Esophagus muscularis mucosa (tissue), 4 donors: ENCODE data around the gene DEDD2. TPM values are rescaled to one million over a fixed set of nuclear protein-coding genes. Genes with fewer than 3 reads are reported as not detected.

ENCODE experiments used
- DNase-seq: peaks from one replicate; pipeline ENCODE4 v3.0.0-alpha.2; 2017; ENCODE audit errors: extremely low spot score
- H3K27ac ChIP-seq, 4 donors: fragments of 200-600 bp; sonication (generic); replicated peaks in 1 of 4; 1 replicate in 3 of 4; 2 replicates in 1 of 4; pipeline ENCODE4 v1.5.1; 2016 to 2019; ENCODE audit warnings: mild to moderate bottlenecking in 1 of 4
- H3K27me3 ChIP-seq, 4 donors: fragments of 200-600 bp; sonication (generic); one replicate each; pipeline versions ENCODE4 v1.5.1 to v1.6.0; 2016 to 2019
- H3K36me3 ChIP-seq, 4 donors: fragments of 200-600 bp; sonication (generic); one replicate each; pipeline ENCODE4 v1.5.1; 2016 to 2019
- H3K4me1 ChIP-seq, 4 donors: fragments of 200-600 bp; sonication (generic); one replicate each; pipeline ENCODE4 v1.5.1; 2016 to 2019
- H3K4me3 ChIP-seq, 4 donors: fragments of 200-600 bp; sonication (generic); 1 replicate in 2 of 4; 2 replicates in 2 of 4; pipeline ENCODE4 v1.5.1; 2016 to 2019; ENCODE audit warnings: mild to moderate bottlenecking in 4 of 4, moderate library complexity in 1 of 4
- H3K9me3 ChIP-seq, 4 donors: fragments of 200-600 bp; sonication (generic); 1 replicate in 3 of 4; 2 replicates in 1 of 4; pipeline ENCODE4 v1.5.1; 2016 to 2019
- EP300 ChIP-seq: sonication (generic); formaldehyde crosslinking; IDR thresholded peaks from one replicate; pipeline ENCODE4 v1.6.1; 2017; ENCODE audit warnings: antibody characterized with exemption
- POLR2A ChIP-seq: fragments of 450-650 bp; IDR thresholded peaks from one replicate; pipeline ENCODE4 v1.6.1; 2017; ENCODE audit warnings: antibody characterized with exemption, moderate library complexity, mild to moderate bottlenecking, low read depth
- POLR2AphosphoS5 ChIP-seq, 2 donors: sonication (generic); formaldehyde crosslinking; IDR thresholded peaks; one replicate each; pipeline ENCODE4 v1.6.1; 2017; ENCODE audit warnings: antibody characterized with exemption in 2 of 2
- WGBS: methylation state at CpG from one replicate; pipeline ENCODE4 v1.1.5; 2018; 5-methylcytosine and 5-hydroxymethylcytosine counted together
- intact Hi-C: fragments of 100-400 bp; cut with DNase I; formaldehyde crosslinking; loops from one replicate; pipeline ENCODE4 v1.15.1; 2023
- total RNA-seq, 4 donors: library from RNA; depleted of rRNA; stranded (reverse); fragments of >200 nt; gene quantifications; one replicate each; pipeline versions ENCODE4 v1.1.0 to v1.2.1, GENCODE V29; 2016
- TF ChIP-seq, protein P1 (sequence below), 3 experiments: fragments of 200-600 bp in 2 of 3; fragments of 450-650 bp in 1 of 3; sonication (generic) in 2 of 3; IDR thresholded peaks; one replicate each; pipeline ENCODE4 v1.5.1; 2017 to 2019; ENCODE audit warnings: antibody characterized with exemption in 3 of 3, mild to moderate bottlenecking in 2 of 3, moderate library complexity in 1 of 3

Gene DEDD2
- total RNA-seq, 4 donors from 2014 or later, result 22.0 to 42.1 (median 31.2) TPM

DNA sequence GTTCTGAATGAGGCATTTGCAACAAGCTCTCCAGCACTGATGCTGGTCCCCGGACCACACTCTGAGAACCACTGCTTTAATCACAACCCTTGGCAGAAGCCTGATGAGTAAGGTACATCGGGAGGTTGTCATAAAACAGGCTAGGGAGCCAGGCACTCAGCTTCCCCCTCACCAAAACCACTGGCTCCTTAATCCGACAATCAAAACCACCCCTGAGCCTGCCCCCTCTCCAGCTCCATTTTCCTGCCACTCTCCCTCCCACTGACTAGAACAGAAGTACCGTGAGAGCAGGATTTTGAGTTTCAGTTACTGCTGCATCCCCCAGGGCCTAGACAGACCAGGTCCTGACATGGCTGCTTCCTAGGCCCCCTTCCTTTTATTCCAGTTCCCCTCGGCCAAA lies 17.7 kb upstream of the DEDD2 start:
- H3K9me3 ChIP-seq, result no peaks in the 10 kb centered on the region
- no peak for DNase-seq
- H3K4me1 ChIP-seq, result peaks cover under 1 to 24% (median 20%) of the 10 kb centered on the region in 4 donors
- 75% methylated on average over 5 of the region's 5 CpGs for WGBS
- no peak overlapping the region for H3K4me3 ChIP-seq
- intact Hi-C loops, result no loop called here
- no peak for TF ChIP-seq POLR2A
- no peak for TF ChIP-seq EP300
- TF ChIP-seq, protein P1, sequence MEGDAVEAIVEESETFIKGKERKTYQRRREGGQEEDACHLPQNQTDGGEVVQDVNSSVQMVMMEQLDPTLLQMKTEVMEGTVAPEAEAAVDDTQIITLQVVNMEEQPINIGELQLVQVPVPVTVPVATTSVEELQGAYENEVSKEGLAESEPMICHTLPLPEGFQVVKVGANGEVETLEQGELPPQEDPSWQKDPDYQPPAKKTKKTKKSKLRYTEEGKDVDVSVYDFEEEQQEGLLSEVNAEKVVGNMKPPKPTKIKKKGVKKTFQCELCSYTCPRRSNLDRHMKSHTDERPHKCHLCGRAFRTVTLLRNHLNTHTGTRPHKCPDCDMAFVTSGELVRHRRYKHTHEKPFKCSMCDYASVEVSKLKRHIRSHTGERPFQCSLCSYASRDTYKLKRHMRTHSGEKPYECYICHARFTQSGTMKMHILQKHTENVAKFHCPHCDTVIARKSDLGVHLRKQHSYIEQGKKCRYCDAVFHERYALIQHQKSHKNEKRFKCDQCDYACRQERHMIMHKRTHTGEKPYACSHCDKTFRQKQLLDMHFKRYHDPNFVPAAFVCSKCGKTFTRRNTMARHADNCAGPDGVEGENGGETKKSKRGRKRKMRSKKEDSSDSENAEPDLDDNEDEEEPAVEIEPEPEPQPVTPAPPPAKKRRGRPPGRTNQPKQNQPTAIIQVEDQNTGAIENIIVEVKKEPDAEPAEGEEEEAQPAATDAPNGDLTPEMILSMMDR (IDR thresholded peaks at IDR 0.05), result no peak
- no peak for TF ChIP-seq POLR2AphosphoS5 (IDR thresholded peaks at IDR 0.05)
- H3K27me3 ChIP-seq, result no peaks in the 10 kb centered on the region
- H3K36me3 ChIP-seq, result peaks cover 62 to 99% (median 82%) of the 10 kb centered on the region in 4 donors
- H3K27ac ChIP-seq, result no peak overlapping the region

DNA sequence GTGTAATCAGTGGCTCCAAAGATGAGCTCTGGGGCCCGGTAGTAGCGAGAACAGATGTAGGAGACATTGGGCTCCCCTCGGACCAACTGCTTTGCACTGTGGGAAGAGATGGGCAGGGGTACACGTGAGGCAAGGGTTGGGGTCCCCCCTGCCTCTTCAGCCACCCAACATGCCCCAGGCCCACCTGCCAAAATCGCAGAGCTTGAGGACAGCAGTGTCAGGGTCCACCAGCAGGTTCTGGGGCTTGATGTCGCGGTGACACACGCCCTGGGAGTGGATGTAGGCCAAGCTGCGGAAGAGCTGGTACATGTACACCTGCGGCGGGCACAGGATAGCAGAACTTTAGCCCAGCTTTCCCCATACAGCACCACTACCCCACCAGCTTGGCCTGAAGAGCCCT lies 16.9 kb upstream of the DEDD2 start:
- Histone ChIP-seq H3K27me3 (no peaks in the 10 kb centered on the region), H3K4me1 (peaks cover 3 to 22% (median 19%) of the 10 kb centered on the region in 4 donors), H3K4me3 (no peak overlapping the region), H3K9me3 (no peaks in the 10 kb centered on the region), H3K36me3 (peaks cover 63 to 99% (median 82%) of the 10 kb centered on the region in 4 donors), H3K27ac (no peak overlapping the region)
- DNase-seq, result no peak
- 97% methylated on average over 7 of the region's 11 CpGs for WGBS
- intact Hi-C loops, result no loop called here
- no peak for TF ChIP-seq POLR2A
- TF ChIP-seq POLR2AphosphoS5 (IDR thresholded peaks at IDR 0.05), result no peak
- TF ChIP-seq, protein P1 (IDR thresholded peaks at IDR 0.05), result no peak
- no peak for TF ChIP-seq EP300

DNA sequence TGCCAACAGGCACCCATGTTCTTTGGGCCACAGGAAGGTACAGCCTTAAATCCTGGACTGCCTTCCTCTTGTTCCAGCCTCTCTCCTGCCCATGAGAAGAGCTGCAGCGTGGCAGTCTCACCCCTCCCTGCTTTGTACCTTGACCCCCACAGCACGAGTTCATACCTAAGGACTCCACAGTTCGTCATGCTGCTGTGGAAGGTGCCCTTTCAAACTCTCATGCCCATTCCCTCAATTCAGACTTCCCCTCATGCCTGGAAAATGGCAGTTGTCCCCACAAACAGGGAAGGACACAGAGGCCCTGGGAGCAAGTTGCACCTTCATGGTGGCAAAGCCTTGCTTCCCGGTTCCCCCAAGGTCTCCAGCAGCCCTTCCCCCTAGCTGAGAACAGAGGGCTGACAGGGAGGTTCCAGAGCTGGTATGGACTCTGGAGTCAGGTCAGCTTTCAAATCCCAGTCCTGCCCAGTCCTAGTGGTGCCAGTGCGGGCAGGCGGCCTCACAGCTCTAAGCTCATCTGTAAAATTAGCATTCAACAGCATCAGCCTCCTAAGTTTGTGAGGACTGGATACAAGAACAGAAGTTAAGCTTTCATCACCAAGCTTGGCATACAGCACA lies 16.3 kb upstream of the DEDD2 start:
- Histone ChIP-seq H3K27ac (no peak overlapping the region), H3K27me3 (no peaks in the 10 kb centered on the region), H3K36me3 (peaks cover 66 to 99% (median 85%) of the 10 kb centered on the region in 4 donors), H3K4me1 (peaks cover 3 to 17% (median 14%) of the 10 kb centered on the region in 4 donors), H3K9me3 (no peaks in the 10 kb centered on the region), H3K4me3 (no peak overlapping the region)
- TF ChIP-seq EP300 (no peak), POLR2AphosphoS5 (IDR thresholded peaks at IDR 0.05) (no peak), POLR2A (no peak)
- TF ChIP-seq, protein P1 (IDR thresholded peaks at IDR 0.05), result no peak
- no peak for DNase-seq
- intact Hi-C loops, result no loop called here
- 83% methylated on average over 4 of the region's 6 CpGs for WGBS

DNA sequence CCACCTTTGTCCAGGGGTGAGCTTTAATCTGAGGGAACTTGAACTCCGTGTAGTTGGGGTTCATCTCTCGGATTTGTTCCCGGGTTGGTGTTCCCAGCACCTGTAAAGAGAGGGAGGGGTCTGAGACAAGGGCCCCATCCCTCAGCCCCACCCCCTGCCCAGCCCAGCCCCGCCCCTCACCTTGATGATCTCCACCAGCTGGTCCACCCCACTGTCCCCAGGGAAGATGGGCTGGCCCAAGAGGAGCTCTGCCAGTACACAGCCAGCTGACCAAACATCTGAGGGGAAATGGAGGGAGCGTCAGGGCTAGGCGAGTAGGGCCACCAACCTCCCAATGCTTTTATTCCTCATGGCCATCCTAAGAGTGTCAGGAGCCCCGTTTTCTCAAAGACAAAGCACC lies 15.6 kb upstream of the DEDD2 start:
- Histone ChIP-seq H3K9me3 (no peaks in the 10 kb centered on the region), H3K36me3 (peaks cover 66 to 99% (median 92%) of the 10 kb centered on the region in 4 donors), H3K4me3 (no peak overlapping the region), H3K27me3 (no peaks in the 10 kb centered on the region), H3K4me1 (peaks cover 3 to 17% (median 14%) of the 10 kb centered on the region in 4 donors), H3K27ac (no peak overlapping the region)
- intact Hi-C loops, result no loop called here
- DNase-seq, result no peak
- 79% methylated on average over 3 of the region's 7 CpGs for WGBS
- no peak for TF ChIP-seq POLR2AphosphoS5 (IDR thresholded peaks at IDR 0.05)
- TF ChIP-seq POLR2A, result no peak
- no peak for TF ChIP-seq EP300
- TF ChIP-seq, protein P1 (IDR thresholded peaks at IDR 0.05), result no peak
